Activated naive CD8-positive, alpha-beta T cell treated with anti-CD3 and anti-CD28 coated beads, Interleukin-2, amount 10 ng/mL, durations not matched to agents 7 days and 5 days (primary cell): ENCODE measurements around the gene TSC22D3. TPM values are rescaled to one million over a fixed set of nuclear protein-coding genes. Genes with fewer than 3 reads are reported as not detected.

Experiments
- ATAC-seq: fragments of 150-1000 bp; cut with Tn5 transposase; one replicate; pipeline ENCODE4 v1.10.0; 2021; ENCODE audit warnings: low read depth, moderate library complexity
- POLR2A ChIA-PET: fragments of 350-600 bp; sonication (Branson Sonifier 250); formaldehyde crosslinking; loops from one replicate; lab custom pipeline; 2021; ENCODE audit warnings: antibody characterized with exemption; lab: Charles Lee
- DNase-seq: peaks from one replicate; pipeline ENCODE4 v3.0.0; 2021
- H3K27ac Mint-ChIP-seq: one replicate; pipeline ENCODE4 v1.8.0; 2022; ENCODE audit warnings: mild to moderate bottlenecking, mixed read lengths
- H3K27me3 Mint-ChIP-seq: one replicate; pipeline ENCODE4 v1.8.0; 2022; ENCODE audit warnings: mild to moderate bottlenecking, moderate library complexity, mixed read lengths
- H3K36me3 Mint-ChIP-seq: one replicate; pipeline ENCODE4 v1.8.0; 2021; ENCODE audit warnings: mild to moderate bottlenecking, mixed read lengths
- H3K4me1 Mint-ChIP-seq: one replicate; pipeline ENCODE4 v1.8.0; 2021; ENCODE audit warnings: mixed read lengths
- H3K4me3 Mint-ChIP-seq: one replicate; pipeline ENCODE4 v1.8.0; 2022; ENCODE audit warnings: mild to moderate bottlenecking, moderate library complexity, mixed read lengths
- H3K9me3 Mint-ChIP-seq: one replicate; pipeline ENCODE4 v1.8.0; 2021; ENCODE audit warnings: mixed read lengths
- total RNA-seq, 2 experiments: library from RNA; stranded (reverse); gene quantifications; one replicate each; pipeline ENCODE4 v1.2.3, GENCODE V29; 2021

TSC22D3 gene
- total RNA-seq, 2 experiments from 2014 or later, result 135 to 142 TPM

DNA sequence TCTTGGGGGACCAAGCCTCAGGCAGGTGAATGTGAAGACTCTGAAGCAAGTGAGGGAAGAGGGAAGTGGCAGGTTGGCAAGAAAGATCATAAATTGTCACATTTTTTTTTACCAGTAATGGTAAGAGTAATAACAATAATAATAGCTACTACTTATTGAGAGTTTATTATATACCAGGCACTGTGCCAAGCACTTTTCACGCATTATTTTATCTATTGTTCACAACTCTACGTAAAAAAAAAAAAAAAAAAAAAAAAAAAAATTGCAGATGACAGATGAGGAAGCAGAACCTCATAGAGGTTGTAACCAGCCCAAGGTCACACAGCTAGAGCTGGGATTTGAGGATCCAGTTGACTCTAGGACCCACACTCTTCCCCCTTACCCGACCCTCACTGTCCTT is 40.9 kb downstream of the TSC22D3 start:
- Mint-ChIP-seq H3K9me3 (no peaks in the 10 kb centered on the region), H3K27me3 (no peaks in the 10 kb centered on the region), H3K4me3 (no peak overlapping the region), H3K36me3 (no peaks in the 10 kb centered on the region), H3K27ac (no peak overlapping the region), H3K4me1 (peaks cover 1% of the 10 kb centered on the region)
- DNase-seq, result no peak
- POLR2A ChIA-PET, result no interaction called here
- ATAC-seq, result no peak

DNA sequence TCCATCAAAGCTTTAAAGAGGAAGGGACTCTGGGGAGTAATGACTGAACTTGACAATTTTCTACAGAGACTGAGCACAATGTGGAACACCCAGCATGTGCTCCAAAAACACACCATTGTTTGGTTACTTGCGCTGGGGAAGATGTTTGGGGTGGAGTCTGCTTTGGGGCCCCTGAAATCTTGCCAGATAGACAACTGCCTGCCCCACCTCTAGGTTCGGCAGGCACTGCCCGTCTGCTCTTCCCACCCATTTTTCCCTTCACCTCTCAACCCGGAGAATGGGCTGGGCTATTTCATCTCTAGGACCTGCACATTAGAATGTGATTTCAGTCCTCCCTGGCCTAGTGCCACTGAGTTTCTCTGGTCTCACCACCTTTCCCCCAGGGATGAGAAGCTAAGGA is 41.9 kb downstream of the TSC22D3 start:
- no peak for DNase-seq
- POLR2A ChIA-PET, result no interaction called here
- Mint-ChIP-seq H3K9me3 (no peaks in the 10 kb centered on the region), H3K27me3 (no peaks in the 10 kb centered on the region), H3K36me3 (no peaks in the 10 kb centered on the region), H3K4me3 (no peak overlapping the region), H3K27ac (no peak overlapping the region), H3K4me1 (no peaks in the 10 kb centered on the region)
- no peak for ATAC-seq

DNA sequence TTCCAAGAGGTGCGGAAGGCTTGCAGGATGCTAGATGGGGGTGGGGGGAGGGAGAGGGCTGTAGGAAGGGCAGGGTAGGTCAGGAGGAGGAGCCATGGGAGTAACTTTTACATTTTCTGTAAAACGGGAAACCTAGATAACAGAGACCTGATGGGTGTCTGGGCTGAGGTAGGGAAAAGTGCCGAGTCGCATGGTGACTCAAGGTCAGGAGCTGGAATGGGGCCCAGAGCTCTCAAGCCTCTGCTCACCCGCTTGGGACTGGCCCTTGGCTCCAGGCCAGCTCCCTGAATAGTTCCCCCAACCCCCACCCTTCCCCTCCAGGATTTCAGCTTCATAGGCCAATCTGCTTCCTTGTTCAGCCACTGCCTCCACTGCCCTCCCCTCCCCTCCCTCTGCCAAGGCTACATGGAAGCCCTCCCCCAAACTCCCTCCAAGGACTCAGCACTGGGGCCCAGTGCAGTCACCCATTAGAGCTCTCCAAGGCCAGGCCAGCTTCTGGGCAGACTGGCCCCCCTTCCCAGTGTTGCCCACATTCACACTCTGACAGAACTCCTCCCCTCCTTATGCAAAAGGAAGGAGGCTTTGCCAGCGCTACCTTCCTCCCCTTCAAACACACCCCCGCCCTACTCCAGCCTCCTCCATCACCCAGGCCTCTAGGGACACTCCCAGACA is 43.6 kb downstream of the TSC22D3 start:
- no peak for ATAC-seq
- Mint-ChIP-seq H3K4me1 (no peaks in the 10 kb centered on the region), H3K27me3 (no peaks in the 10 kb centered on the region), H3K4me3 (no peak overlapping the region), H3K36me3 (no peaks in the 10 kb centered on the region), H3K9me3 (no peaks in the 10 kb centered on the region), H3K27ac (no peak overlapping the region)
- POLR2A ChIA-PET, result interaction anchor here (0.8 kb wide), 1 partner anchor 10 kb away, joined by 4 read pairs; no protein-coding TSS in a partner anchor
- no peak for DNase-seq

DNA sequence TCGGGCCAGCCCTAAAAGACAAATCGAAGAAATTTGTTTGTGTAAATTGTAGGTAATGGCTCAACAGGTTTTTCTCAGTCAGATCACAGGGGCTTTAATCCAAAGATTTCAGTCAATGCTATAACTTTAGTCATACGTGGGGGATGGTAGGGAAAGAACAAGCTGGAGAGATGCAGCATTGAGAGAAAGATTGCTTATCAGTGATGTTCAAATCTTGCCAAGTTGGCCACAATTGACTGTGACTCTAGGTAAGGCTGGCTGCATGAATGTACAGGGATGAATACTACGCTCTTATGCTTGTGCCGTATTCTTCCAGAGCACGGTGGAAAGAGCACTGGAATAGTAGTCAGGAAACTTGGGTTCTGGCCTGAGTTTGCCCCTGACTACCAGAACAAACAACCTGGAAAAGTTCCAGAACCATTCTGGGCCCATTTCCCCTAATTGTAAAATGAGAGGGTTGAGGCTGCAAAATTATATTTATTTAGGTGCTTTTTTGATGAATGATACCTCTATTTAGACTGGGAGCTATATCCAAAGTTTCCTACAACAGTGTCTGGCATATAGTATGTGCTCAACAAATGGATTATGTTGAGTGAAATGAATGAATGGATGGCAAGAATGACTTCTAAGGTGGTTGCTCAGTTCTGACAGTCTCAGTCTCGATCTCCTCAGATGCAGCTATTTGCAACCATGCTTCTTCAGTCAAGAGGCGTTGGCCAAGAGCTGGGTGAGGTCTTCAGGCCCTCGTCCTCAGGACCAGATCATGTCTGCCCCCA is 44.4 kb downstream of the TSC22D3 start:
- no peaks in the 10 kb centered on the region for H3K27me3 Mint-ChIP-seq
- no peak overlapping the region for H3K27ac Mint-ChIP-seq
- H3K4me1 Mint-ChIP-seq, result no peaks in the 10 kb centered on the region
- no peaks in the 10 kb centered on the region for H3K36me3 Mint-ChIP-seq
- ATAC-seq (no peak), DNase-seq (no peak)
- POLR2A ChIA-PET, result interaction anchor here (0.8 kb wide), 1 partner anchor 11 kb away, joined by 4 read pairs; no protein-coding TSS in a partner anchor
- no peaks in the 10 kb centered on the region for H3K9me3 Mint-ChIP-seq
- no peak overlapping the region for H3K4me3 Mint-ChIP-seq

DNA sequence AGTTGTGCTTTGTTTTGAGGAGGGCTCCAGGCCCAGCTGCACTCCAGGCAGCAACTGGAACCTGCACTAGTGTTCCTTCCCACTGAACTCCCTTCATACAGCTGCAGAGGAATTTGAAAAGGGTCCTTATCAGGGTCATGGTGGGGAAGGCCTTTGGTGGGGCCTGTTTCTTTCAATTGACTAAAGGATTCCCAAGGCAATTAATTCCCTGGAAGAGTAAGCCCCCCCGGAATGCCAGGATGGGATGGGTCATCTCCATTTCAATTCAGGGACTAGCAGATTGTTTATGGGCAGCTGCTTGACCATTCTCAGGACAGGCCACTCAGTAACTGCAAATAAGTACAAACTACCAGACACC is 45.3 kb downstream of the TSC22D3 start:
- Mint-ChIP-seq H3K27me3 (no peaks in the 10 kb centered on the region), H3K4me3 (no peak overlapping the region), H3K4me1 (no peaks in the 10 kb centered on the region), H3K9me3 (no peaks in the 10 kb centered on the region), H3K36me3 (no peaks in the 10 kb centered on the region), H3K27ac (no peak overlapping the region)
- DNase-seq (no peak), ATAC-seq (no peak)
- POLR2A ChIA-PET, result no interaction called here

DNA sequence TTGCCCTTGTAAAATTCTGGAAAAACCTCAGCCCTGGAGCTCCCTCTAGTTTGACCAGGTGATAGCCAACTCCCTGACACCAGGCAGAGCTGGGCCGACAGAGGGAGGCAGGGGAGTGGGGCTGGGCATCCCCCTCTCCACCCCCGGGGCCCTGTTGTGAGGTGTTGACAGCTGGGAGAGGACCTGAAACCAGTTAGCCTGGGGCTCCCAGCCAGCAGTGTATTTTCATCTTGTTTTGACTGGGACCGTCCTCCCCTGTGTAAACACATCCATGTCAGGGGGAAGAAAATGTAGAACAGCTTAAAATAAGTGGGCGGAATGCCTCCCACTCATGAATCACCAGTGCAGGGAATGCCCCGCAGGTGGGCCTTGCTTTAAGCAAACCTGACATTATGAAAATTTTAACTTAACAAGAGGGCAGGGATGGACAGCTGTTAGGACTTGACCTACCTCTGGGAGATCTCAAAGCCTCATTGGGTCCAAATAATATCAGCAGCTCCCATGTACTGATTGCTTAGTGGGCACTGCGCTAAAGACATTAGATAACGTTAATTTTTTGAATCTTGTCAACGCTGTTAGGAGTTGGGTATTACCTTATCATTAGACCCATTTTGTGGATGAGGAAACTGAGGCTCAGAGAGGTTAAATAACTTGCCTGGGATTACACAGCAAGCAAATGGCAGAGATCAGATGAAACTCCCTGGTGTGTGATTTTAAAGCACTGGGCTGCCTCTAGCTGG is 45.9 kb downstream of the TSC22D3 start:
- Mint-ChIP-seq H3K27me3 (no peaks in the 10 kb centered on the region), H3K27ac (no peak overlapping the region), H3K4me3 (no peak overlapping the region), H3K4me1 (no peaks in the 10 kb centered on the region), H3K9me3 (no peaks in the 10 kb centered on the region), H3K36me3 (no peaks in the 10 kb centered on the region)
- POLR2A ChIA-PET, result interaction anchor here (1.1 kb wide), 1 partner anchor 12 kb away, joined by 3 read pairs; no protein-coding TSS in a partner anchor
- no peak for ATAC-seq
- no peak for DNase-seq

DNA sequence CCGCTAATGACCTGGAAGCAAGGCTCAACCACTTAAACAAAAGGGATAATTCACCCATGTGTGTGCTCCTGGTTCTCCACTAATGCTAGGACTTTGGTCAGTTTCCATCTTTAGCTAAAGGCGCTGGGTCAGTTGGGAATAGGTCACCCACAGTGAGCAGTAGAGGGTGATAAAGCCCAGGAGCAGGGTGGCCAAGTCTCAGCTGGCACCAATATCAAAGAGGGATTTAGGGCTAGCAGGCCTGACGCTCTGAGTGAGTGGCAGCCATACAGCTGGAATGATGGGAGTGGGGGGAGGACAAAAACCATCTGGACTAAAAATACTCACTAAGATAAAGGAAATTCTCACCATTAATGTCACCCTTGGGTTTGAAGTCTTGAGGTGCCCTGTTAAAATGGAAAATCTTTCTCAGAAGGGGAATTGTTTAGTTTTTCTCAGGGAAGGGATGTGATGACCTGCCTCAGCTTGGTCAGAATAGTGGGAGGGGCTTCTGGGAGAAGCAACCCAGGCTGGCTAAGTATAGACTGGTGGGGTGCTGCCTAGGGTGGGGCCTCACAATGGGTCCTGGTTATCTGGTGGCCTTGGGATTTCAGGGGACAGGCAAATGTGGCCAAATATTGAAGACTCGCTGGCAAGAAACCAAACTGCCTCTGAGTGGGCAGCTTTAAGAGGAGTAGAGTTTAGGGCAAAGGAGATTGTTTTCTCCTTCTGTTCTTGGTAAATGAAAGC is 47.1 kb downstream of the TSC22D3 start:
- H3K4me1 Mint-ChIP-seq, result no peaks in the 10 kb centered on the region
- no peak overlapping the region for H3K27ac Mint-ChIP-seq
- POLR2A ChIA-PET, result interaction anchor here (1.1 kb wide), 1 partner anchor 13 kb away, joined by 3 read pairs; no protein-coding TSS in a partner anchor
- H3K36me3 Mint-ChIP-seq, result no peaks in the 10 kb centered on the region
- no peaks in the 10 kb centered on the region for H3K27me3 Mint-ChIP-seq
- DNase-seq (no peak), ATAC-seq (no peak)
- H3K9me3 Mint-ChIP-seq, result no peaks in the 10 kb centered on the region
- H3K4me3 Mint-ChIP-seq, result no peak overlapping the region

DNA sequence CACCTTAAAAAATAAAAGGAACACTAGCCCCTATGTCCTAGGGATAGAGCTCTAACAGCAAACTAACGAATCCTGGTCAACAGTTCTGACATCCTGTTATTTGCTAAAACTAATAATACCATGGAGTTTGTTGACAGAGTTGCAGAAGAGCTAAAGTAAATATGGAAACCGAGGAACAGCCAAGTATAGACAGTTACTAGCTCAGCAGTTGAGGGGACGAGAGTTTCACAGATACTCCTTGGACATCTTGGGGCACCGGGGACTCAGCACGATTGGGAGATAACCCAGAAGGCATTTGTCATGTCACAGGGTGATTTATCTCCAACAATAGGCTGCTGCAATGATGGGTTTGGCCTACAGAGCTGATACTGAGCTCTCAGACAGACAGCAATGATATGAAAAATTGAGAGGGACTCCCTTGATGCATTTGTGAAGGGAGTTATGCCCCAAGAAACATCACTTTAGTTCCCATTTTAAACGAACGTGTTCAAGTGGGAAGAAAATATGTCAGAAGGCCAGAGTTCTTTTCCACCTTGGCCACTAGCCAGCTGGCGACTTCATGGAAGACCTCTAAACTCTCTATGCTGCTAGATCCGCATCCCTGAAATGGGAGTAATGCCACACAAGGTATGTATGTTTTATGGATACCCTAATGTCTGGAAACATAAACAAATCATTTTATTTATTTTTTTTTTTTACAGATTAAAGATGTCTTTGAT is 48.6 kb downstream of the TSC22D3 start:
- H3K4me1 Mint-ChIP-seq, result peaks cover under 1% of the 10 kb centered on the region
- H3K27ac Mint-ChIP-seq, result no peak overlapping the region
- H3K9me3 Mint-ChIP-seq, result no peaks in the 10 kb centered on the region
- DNase-seq, result no peak
- no peaks in the 10 kb centered on the region for H3K27me3 Mint-ChIP-seq
- POLR2A ChIA-PET, result no interaction called here
- no peak overlapping the region for H3K4me3 Mint-ChIP-seq
- H3K36me3 Mint-ChIP-seq, result no peaks in the 10 kb centered on the region
- no peak for ATAC-seq

DNA sequence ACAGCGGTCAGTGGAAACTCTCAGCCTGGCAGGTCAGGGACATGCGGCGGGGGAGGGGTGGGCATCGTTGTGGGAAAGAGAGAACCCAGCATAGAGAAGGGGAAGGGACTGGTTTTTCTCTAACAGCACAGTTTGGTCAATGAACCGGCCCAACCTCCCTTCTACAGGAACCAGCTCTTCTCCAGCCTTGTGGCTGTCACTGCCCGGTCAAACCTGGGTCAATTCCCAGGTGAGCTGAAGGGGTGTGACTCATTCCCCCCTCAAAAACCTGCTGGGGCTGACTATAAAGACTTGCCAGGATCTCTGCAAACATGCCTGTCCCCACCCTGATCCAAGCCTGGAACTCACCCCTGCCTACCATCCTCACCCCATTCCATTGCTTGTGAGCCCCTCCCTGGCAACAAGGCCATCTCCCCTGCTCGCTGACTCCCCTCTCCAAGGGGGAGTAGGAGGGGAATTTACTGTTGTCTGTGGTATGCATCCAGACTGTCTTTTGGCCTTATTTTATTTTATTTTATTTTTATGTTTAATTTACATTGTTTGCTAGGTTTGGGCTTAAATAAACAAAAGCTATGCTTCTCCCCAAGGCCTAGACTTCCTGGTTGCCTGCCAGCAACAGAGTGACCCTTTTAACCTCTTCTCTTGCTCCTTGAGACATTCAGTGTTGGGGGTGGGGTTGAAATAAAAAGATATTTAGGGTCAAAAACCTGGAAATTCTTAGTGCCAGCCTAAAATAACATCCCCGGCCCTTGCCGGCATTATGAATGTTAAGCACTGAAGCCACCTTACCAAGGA is 49.6 kb downstream of the TSC22D3 start:
- no peak for DNase-seq
- no peaks in the 10 kb centered on the region for H3K27me3 Mint-ChIP-seq
- H3K4me1 Mint-ChIP-seq, result peaks cover 2% of the 10 kb centered on the region
- no peaks in the 10 kb centered on the region for H3K36me3 Mint-ChIP-seq
- H3K27ac Mint-ChIP-seq, result no peak overlapping the region
- H3K9me3 Mint-ChIP-seq, result no peaks in the 10 kb centered on the region
- POLR2A ChIA-PET, result no interaction called here
- no peak for ATAC-seq
- no peak overlapping the region for H3K4me3 Mint-ChIP-seq

DNA sequence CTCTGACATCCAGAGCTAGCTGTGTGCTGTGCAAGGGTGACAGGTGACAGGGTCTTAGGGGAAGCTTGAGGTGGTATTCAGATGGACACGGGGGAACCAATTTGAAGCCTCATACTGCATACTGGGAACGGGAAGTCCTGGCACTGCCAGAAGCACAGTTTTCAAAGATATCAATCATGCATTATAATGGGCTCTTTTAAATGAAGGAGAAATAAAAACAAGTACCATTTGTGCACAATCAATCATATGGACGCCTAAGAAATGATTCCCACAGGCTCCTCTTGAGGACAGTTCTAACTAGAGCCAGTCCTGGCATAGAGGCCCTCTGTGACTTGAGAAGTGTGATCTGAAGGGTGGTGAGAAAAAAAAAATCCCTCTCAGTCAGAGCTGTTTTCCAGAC is 50.9 kb downstream of the TSC22D3 start:
- H3K36me3 Mint-ChIP-seq, result no peaks in the 10 kb centered on the region
- no peak overlapping the region for H3K4me3 Mint-ChIP-seq
- peaks cover 2% of the 10 kb centered on the region for H3K4me1 Mint-ChIP-seq
- POLR2A ChIA-PET, result no interaction called here
- H3K27ac Mint-ChIP-seq, result no peak overlapping the region
- H3K27me3 Mint-ChIP-seq, result no peaks in the 10 kb centered on the region
- no peaks in the 10 kb centered on the region for H3K9me3 Mint-ChIP-seq
- DNase-seq (no peak), ATAC-seq (no peak)

DNA sequence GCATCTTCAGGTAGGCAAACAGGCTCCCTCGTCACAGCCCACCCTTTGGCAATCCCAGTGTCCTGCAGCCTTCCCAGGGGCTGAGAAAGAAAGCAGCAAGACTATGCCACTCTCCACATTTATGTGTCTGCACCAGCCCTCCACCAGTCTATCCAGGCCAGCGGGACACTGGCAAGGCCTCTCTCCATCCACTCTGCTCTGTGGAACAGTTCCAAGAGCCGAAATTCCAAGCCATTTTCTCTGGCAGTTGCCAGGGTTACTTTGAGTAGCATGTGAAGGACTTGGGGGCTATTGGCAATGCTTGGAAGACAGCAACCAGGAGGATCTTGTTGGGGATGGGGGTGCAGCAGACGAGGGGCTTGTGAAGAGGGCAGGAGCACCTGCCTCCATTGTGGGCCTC is 52.1 kb downstream of the TSC22D3 start:
- Mint-ChIP-seq H3K4me3 (no peak overlapping the region), H3K27ac (no peak overlapping the region), H3K27me3 (no peaks in the 10 kb centered on the region), H3K36me3 (no peaks in the 10 kb centered on the region), H3K9me3 (no peaks in the 10 kb centered on the region), H3K4me1 (peaks cover 2% of the 10 kb centered on the region)
- DNase-seq, result no peak
- POLR2A ChIA-PET, result interaction anchor here (1.4 kb wide), 1 partner anchor 12 kb away, joined by 3 read pairs; no protein-coding TSS in a partner anchor
- ATAC-seq, result no peak
